ENCODE measurements around the gene GAPVD1.

GRCh38 chr9:125262294-125262991, 817 bp downstream of the GAPVD1 start:
- TF ChIP-seq CTCF (IDR thresholded peaks at IDR 0.05) = no peak
- TF ChIP-seq POLR2A (IDR thresholded peaks at IDR 0.05) = no peak

Measured in esophagus squamous epithelium (tissue), 4 donors.